ENCODE results near the gene SYT13.

SYT13 gene

DNA sequence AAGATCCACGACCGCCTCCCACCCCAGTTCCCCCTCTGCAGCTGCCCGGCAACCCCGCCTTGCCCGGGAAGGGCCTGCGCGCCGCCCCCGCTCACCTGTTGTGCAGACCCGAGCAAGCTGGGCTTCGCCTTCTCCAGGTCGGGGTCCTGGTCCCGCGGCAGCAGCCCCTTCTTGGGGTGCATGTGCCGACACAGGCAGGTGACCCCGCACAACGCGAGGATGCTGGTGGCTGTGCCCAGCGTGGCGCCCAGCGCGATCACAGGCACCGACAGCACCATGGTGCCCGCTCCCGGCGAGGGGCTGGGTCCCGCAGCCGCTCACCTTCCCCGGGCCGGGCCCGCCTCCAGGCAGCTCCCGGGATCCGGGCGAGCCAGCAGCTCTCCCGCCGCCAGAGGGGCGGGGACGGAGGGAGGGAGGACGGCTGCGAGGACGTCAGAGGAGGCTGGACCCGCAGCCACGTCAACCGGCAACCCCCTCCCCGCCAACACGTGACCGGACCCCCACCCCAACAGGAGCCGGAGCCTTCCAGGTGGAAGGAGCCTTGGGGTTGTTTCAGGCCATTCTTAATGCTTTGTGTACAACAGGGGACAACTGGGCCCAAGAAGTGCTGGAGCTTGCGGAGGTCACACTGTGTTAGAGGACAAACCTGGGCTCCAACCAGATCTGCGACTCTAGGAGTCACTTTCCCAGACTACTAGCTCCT is at the start of gene SYT13:
TSS of gene SYT13 (minus strand) at position 412 of the 703 bp plus-strand sequence. CDS start at position 278, 134 bp downstream.
- no peak for DNase-seq (ENCODE audit: low read depth)

DNA sequence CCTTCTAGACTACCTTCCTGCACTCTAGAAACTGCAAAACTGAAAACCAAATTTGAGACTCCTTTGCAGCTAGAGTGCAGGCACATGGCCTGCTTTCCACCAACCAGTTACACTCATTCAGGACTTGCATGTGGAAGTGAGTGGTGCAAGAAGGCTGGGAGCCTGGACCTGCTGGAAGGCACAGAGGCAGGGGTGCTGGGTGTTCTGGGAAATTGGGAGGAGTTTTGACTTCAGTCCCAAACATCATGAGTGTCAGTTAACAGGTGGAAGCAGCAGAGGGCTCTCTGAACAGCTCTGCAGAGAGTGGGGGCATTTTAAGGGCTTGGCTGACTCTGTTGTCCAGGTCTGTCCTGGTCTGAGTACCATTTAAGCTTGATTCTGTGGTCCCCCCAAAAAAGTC is 49.3 kb upstream of the SYT13 start:
- no peak for DNase-seq (ENCODE audit: low read depth)

DNA sequence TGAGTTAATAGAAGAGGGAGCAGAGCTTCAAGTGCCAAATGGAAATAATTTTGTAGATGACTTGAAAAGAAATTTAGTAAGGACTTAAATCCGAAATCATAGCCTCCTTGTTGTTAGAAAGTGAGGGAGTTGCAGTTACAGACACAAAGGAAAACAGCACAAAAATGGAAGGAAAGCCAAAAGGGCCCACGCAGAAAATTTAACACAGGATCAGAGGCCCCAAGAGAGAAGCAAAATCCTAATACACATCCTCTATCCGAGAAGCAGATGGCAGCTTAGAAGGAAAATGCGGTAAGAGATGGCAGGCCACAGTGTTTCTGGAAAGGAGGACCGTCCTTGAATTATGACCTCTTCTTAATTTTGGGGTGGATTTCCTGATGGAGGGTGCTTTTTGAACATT is 48.7 kb upstream of the SYT13 start:
- DNase-seq (ENCODE audit: low read depth): no peak

- no peak for DNase-seq (ENCODE audit: low read depth)
Measured at GRCh38 chr11:45334410-45334809, 48.3 kb upstream of the SYT13 start.

DNA sequence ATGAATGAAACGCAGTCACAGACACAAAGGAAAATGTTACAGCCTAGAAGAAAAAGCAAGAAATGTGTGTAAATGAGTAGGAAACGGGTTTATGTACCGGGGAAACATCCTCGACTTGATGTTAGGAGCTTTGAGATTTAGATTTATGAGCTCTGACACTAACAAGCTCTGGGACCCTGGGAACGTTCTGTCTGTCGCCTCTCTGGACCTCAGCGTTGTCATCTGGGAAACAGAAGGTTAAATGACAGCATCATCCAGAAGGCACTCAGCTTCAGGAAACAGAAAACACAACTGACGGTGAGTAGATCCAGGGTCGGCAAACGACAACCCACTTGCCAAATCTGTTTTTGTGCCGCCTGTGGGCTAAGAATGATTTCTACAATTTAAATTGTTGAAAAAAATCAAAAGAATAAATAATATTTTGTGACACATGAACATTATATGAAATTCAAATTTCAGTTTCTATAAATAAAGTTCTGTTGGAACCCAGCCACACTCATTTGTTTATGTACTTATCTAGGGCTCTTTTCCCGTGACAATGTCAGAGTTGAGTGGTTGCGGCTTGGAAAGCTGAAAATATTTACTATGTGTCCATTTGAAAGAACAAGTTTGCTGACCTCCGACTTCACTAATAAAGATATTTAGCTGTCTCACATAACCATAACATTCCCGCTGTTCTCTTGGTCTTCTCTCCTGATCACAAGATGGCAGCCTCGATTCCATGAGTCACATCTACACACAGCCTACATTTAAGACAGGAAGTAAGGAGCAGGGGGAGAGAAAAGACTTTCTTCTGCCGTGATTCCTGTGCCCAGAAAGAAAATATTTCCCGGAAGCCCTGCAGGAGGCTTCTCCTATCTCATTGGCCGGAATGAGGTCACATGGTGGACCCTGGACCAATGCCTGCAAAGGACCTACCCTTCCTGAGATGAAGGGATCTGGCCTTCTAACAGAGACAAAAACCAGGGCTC is 47.1 kb upstream of the SYT13 start:
- no peak for DNase-seq (ENCODE audit: low read depth)

GRCh38 chr11:45332276-45332934 is 46.3 kb upstream of the SYT13 start:
- DNase-seq (ENCODE audit: low read depth): no peak

DNA sequence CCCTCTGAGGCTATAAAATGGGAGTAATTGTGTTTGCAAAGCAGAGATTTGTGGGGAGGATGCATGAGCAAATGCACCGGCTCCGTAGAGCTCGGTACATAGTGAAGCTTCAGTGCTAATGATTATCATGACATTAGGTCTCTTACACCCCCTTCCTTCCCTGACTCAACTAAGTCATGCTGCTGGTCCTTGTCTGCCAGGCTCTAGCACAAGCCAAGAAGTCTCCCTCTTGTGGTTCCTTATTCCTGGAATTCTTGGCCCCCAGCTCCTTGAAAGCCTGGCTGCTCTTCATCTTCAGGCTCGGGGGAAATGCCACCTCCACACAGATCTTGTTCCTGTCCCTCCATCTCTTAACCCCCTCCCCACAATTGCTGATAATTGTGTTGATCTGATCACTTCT is 45.7 kb upstream of the SYT13 start:
- DNase-seq (ENCODE audit: low read depth): no peak

DNA sequence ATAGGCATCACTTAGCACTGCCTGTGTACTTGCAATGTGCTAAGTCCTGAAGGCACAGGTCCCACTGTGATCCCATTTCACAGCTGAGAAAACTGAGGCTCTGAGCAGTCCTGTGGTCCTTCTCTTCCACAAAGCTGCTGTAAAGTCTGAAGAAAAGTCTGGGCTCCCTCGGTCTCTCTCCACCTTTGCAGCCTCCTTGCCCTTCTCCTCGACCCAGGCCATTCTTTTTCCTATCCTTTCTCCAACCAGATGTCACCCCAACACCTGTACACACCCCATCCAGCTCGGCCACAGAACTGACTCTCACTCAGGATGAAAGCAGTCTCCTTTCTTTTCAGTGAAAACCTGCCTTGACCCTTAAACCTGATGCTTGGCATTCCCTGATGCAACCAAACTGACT is 42.6 kb upstream of the SYT13 start:
- no peak for DNase-seq (ENCODE audit: low read depth)

DNA sequence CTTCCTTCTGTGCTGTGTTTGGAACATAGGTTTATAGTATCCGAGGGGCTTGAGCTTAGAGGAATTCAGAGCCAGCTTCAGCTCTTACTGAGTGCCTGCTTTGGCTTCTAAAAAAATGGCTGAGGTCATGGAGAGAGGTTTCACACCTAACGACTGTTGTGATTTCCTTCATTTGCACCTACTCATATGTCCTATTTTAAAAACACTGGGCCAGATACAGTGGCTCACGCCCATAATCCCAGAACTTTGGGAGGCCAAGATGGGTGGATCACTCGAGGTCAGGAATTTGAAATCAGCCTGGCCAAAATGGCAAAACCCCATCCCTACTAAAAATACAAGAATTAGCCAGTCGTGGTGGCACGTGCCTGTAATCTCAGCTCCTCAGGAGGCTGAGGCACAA is 38.3 kb upstream of the SYT13 start:
- no peak for DNase-seq (ENCODE audit: low read depth)

DNA sequence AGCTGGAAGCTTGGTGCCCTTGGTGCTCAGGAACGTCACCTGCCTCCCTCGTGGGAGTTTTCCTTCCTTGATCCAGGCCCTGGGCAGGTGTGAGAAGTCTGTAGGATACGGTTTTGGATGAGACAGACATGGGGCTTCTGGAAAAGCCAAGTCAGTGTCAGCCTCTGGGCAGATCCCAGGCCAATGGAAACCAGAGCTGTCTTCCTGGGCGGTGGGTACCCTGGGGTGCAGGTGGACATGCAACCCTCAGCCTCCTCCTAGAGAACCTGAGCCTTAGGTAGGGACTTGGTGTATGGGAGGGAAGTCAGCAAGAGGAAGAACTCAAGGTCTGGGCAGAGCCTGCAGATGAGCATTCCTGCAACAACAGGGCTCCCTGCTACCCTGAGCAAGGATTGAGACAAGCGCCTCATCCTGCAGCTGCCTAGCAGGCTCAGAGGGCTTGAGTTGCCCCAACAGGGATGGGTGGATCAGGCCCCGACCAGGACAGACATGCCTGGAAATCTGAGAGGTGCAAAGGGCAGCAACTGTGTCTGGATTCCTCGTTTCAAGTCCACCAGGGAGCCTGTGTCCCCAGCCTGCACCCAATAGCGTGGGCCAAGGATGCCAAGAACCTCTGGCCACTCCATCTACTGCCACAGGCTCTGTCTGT is 37.6 kb upstream of the SYT13 start:
- DNase-seq (ENCODE audit: low read depth): no peak

GRCh38 chr11:45322891-45323600 is 36.9 kb upstream of the SYT13 start:
- no peak for DNase-seq (ENCODE audit: low read depth)

DNA sequence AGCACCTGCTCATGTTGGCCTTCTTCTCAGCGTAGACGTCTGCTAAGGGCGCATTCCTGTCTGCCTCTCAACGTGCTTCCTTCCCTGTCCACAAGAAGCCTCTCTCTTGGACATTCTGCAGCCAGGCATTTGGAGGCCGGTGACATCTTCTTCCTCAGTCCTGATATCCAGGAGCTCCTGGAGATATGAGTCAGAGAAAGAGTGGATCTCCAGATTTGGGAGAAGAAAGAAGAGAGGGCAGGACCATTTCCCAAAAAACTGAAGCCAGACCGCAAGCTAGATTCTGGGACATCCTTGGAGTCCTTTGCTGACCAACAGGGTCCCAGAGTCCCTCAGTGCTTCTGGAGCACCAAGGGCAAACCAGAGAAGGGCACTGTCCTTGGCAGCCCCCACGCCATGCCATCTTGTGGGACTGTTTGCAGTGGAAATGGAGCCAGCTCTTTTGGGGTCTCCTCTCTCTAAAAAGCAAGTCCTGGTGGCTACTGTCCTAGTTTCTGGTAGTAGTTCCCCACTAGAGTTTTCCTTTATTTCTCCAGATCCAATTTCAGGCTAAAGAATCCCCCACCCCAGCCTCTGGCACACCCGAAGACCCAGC is 36.1 kb upstream of the SYT13 start:
- DNase-seq (ENCODE audit: low read depth): no peak

DNA sequence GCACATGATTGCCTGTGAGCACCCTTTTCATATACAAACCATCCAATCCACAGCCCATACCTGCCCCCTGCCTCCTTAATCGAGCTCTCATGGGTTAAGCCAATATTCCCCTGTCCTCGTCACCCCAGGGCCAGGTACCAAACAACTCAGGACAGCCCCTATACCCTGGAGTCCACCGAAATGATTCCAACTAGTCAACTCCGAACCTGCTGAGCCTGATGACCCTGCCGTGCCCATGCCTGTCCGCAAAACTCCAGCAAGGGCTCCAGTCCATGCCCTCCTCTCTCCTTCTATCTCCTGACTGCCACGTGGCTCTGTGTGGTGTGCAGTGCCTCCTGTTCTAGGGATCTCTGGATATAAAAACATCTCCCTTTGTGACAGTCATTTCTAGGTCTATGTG is 35.5 kb upstream of the SYT13 start:
- no peak for DNase-seq (ENCODE audit: low read depth)

GRCh38 chr11:45321031-45321595 is 35.0 kb upstream of the SYT13 start:
- DNase-seq (ENCODE audit: low read depth): no peak

DNA sequence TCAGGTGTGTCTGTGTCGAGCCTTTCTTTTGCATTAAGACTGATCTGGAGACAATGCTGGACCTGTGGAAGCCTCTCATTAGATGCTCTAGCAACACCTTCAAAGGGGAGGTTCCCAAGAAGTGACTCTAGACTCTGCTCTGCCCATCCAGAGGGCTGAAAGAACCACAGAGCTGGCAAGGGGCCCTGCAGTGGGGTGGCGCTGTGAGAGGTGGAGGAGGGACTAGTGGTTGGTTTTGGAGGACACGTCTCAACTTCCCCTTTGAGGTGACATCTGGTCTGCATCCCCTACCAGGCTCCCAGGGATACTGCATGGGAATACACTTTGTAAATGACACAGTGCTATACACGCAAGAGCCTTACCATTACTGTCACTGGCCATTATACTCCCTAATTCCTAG is 34.2 kb upstream of the SYT13 start:
- no peak for DNase-seq (ENCODE audit: low read depth)

DNA sequence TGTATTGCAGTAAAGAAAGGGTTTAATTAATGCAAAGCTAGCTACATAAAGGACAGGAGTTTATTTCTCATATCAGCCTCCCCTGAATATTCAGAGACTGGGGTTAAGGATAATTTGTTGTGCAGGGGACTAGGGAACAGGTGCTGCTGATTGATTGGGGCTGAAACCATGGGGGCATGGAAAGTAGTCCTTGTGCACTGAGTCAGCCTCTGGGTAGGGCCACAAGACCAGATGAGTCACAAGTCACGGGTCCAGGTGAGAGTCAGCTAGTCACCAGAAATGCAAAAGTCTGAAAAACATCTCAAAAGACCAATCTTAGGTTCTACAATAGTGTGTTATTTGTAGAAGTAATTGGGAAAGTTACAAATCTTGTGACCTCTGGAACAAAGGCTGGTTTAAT is 32.9 kb upstream of the SYT13 start:
- DNase-seq (ENCODE audit: low read depth): no peak

GRCh38 chr11:45318516-45318915 is 32.4 kb upstream of the SYT13 start:
- DNase-seq (ENCODE audit: low read depth): no peak

GRCh38 chr11:45316258-45316657 is 30.1 kb upstream of the SYT13 start:
- no peak for DNase-seq (ENCODE audit: low read depth)

GRCh38 chr11:45314900-45315299 is 28.8 kb upstream of the SYT13 start:
- no peak for DNase-seq (ENCODE audit: low read depth)

DNA sequence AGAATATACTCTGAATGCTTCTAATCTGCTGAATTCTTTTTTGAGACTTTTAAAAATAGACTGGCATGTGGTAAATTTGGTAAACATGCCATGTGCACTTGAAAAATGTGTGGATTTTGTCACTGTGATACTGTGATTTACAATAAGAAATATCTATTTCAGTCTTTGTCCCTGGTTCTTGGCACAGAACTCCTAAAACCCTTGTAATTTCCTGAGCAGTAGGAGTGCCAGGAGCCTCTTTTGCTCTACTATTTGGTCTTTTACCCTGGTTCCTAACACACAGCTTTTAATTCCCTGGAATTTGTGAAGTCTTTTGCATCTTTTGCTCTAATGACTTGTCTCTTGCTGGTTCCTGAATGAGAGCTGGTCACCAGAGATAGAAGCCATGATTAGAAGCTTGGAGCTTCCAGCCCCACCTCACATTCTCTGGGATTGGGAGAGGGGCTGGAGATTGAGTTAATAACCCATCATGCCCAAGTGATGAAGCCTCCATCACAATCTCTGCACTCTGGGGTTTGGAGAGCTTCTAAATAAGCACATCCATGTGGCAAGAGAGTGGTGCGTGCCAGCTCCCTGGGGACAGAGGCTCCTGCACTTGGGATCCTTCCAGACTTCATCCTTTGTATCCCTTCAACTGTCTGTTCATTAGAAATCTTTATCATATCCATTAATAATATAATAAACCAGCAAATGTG is 27.2 kb upstream of the SYT13 start:
- DNase-seq (ENCODE audit: low read depth): no peak
